Measurements from ENCODE around the gene SYT13. TPM values are rescaled to one million over a fixed set of nuclear protein-coding genes. Genes with fewer than 3 reads are reported as not detected.

SYT13 gene
- total RNA-seq, 2 donors from 2014 or later = 23.4 to 31.5 TPM

GRCh38 chr11:45301537-45302246 is 15.6 kb upstream of the SYT13 start:
- Histone ChIP-seq H3K27ac (no peak overlapping the region), H3K4me1 (no peaks in the 10 kb centered on the region), H3K9ac (ENCODE audit: low read depth in 2 of 2, low read length in 2 of 2) (no peak overlapping the region), H3K4me3 (no peak overlapping the region), H3K9me3 (no peaks in the 10 kb centered on the region), H3K27me3 (no peaks in the 10 kb centered on the region), H3K36me3 (no peaks in the 10 kb centered on the region)
- no peak for TF ChIP-seq CTCF (IDR thresholded peaks at IDR 0.05)
- DNase-seq = no peak
- intact Hi-C loops (cut with DNase I) = no loop called here

GRCh38 chr11:45300715-45301114 is 14.6 kb upstream of the SYT13 start:
- no peak for TF ChIP-seq CTCF (IDR thresholded peaks at IDR 0.05)
- Histone ChIP-seq H3K4me3 (no peak overlapping the region), H3K9ac (ENCODE audit: low read depth in 2 of 2, low read length in 2 of 2) (no peak overlapping the region), H3K9me3 (no peaks in the 10 kb centered on the region), H3K27me3 (no peaks in the 10 kb centered on the region), H3K36me3 (no peaks in the 10 kb centered on the region), H3K27ac (no peak overlapping the region), H3K4me1 (no peaks in the 10 kb centered on the region)
- intact Hi-C loops (cut with DNase I) = no loop called here
- no peak for DNase-seq

GRCh38 chr11:45298718-45299117 is 12.6 kb upstream of the SYT13 start:
- no peak overlapping the region for H3K27ac ChIP-seq
- H3K9me3 ChIP-seq = no peaks in the 10 kb centered on the region
- H3K9ac ChIP-seq (ENCODE audit: low read depth in 2 of 2, low read length in 2 of 2) = no peak overlapping the region
- no peaks in the 10 kb centered on the region for H3K27me3 ChIP-seq
- no peaks in the 10 kb centered on the region for H3K4me1 ChIP-seq
- intact Hi-C loops (cut with DNase I) = no loop called here
- no peak for DNase-seq
- no peak overlapping the region for H3K4me3 ChIP-seq
- no peak for TF ChIP-seq CTCF (IDR thresholded peaks at IDR 0.05)
- H3K36me3 ChIP-seq = no peaks in the 10 kb centered on the region

- intact Hi-C loops (cut with DNase I) = no loop called here
- no peak overlapping the region for H3K27ac ChIP-seq
- no peaks in the 10 kb centered on the region for H3K4me1 ChIP-seq
- H3K9me3 ChIP-seq = no peaks in the 10 kb centered on the region
- H3K9ac ChIP-seq (ENCODE audit: low read depth in 2 of 2, low read length in 2 of 2) = no peak overlapping the region
- no peaks in the 10 kb centered on the region for H3K27me3 ChIP-seq
- no peak for DNase-seq
- no peaks in the 10 kb centered on the region for H3K36me3 ChIP-seq
- TF ChIP-seq CTCF (IDR thresholded peaks at IDR 0.05) = no peak
- no peak overlapping the region for H3K4me3 ChIP-seq
Measured at GRCh38 chr11:45296075-45296474, 9.9 kb upstream of the SYT13 start.

GRCh38 chr11:45294499-45294898 is 8.4 kb upstream of the SYT13 start:
- intact Hi-C loops (cut with DNase I) = loop anchor here (2.0 kb wide), 1 partner anchor 184 kb away; no protein-coding TSS in a partner anchor
- Histone ChIP-seq H3K36me3 (no peaks in the 10 kb centered on the region), H3K4me1 (no peaks in the 10 kb centered on the region), H3K27ac (no peak overlapping the region), H3K4me3 (no peak overlapping the region), H3K27me3 (no peaks in the 10 kb centered on the region), H3K9me3 (no peaks in the 10 kb centered on the region), H3K9ac (ENCODE audit: low read depth in 2 of 2, low read length in 2 of 2) (no peak overlapping the region)
- no peak for DNase-seq
- no peak for TF ChIP-seq CTCF (IDR thresholded peaks at IDR 0.05)
